Measurements from ENCODE around the gene TMEM63C. TPM values are rescaled to one million over a fixed set of nuclear protein-coding genes. Genes with fewer than 3 reads are reported as not detected.

TMEM63C gene
- total RNA-seq, 2 donors from 2014 or later = 1.1 to 1.6 TPM

- H3K4me3 ChIP-seq (ENCODE audit: low read length) = no peak overlapping the region
- 80 to 86% methylated on average over 2 to 4 of the region's 4 CpGs for WGBS, 2 experiments (ENCODE audit: insufficient coverage in 1 of 2, insufficient read length in 1 of 2)
- DNase-seq = no peak
- no peak overlapping the region for H3K27ac ChIP-seq (ENCODE audit: low read depth, low read length)
- H3K9ac ChIP-seq (ENCODE audit: extremely low read depth, low read length, poor library complexity, severe bottlenecking) = no peak overlapping the region
- TF ChIP-seq CTCF (conservative IDR thresholded peaks at IDR 0.05) = no peak
- peaks cover 9% of the 10 kb centered on the region for H3K4me1 ChIP-seq (ENCODE audit: control insufficient read depth, insufficient read depth, low read length)
- Mint-ChIP-seq H3K36me3 (ENCODE audit: low read depth) (no peaks in the 10 kb centered on the region), H3K9me3 (no peaks in the 10 kb centered on the region), H3K4me3 (no peak overlapping the region), H3K4me1 (peaks cover 25% of the 10 kb centered on the region), H3K27ac (no peak overlapping the region), H3K27me3 (ENCODE audit: insufficient read depth) (peaks cover 20% of the 10 kb centered on the region)
- H3K36me3 ChIP-seq (ENCODE audit: control insufficient read depth, insufficient read depth, low read length) = no peaks in the 10 kb centered on the region
- H3K27me3 ChIP-seq (ENCODE audit: control insufficient read depth, insufficient read depth, low read length, poor library complexity, severe bottlenecking) = peaks cover 3% of the 10 kb centered on the region
- H3K9me3 ChIP-seq (ENCODE audit: control insufficient read depth, low read length) = no peaks in the 10 kb centered on the region
These were observed 24.0 kb downstream of the TMEM63C start for GRCh38 chr14:77205566-77205965.

GRCh38 chr14:77206261-77206824 lies 24.7 kb downstream of the TMEM63C start:
- no peak overlapping the region for H3K4me3 ChIP-seq (ENCODE audit: low read length)
- H3K4me1 ChIP-seq (ENCODE audit: control insufficient read depth, insufficient read depth, low read length) = peaks cover 9% of the 10 kb centered on the region
- peaks cover 10% of the 10 kb centered on the region for H3K27me3 ChIP-seq (ENCODE audit: control insufficient read depth, insufficient read depth, low read length, poor library complexity, severe bottlenecking)
- no peak overlapping the region for H3K4me3 Mint-ChIP-seq
- H3K36me3 Mint-ChIP-seq (ENCODE audit: low read depth) = no peaks in the 10 kb centered on the region
- H3K9me3 ChIP-seq (ENCODE audit: control insufficient read depth, low read length) = no peaks in the 10 kb centered on the region
- no peak for DNase-seq
- no peak overlapping the region for H3K27ac Mint-ChIP-seq
- 83 to 89% methylated on average over 1 to 2 of the region's 2 CpGs for WGBS, 2 experiments (ENCODE audit: insufficient coverage in 1 of 2, insufficient read length in 1 of 2)
- peaks cover 17% of the 10 kb centered on the region for H3K27me3 Mint-ChIP-seq (ENCODE audit: insufficient read depth)
- H3K9ac ChIP-seq (ENCODE audit: extremely low read depth, low read length, poor library complexity, severe bottlenecking) = no peak overlapping the region
- TF ChIP-seq CTCF (conservative IDR thresholded peaks at IDR 0.05) = no peak
- H3K4me1 Mint-ChIP-seq = peaks cover 25% of the 10 kb centered on the region
- no peaks in the 10 kb centered on the region for H3K36me3 ChIP-seq (ENCODE audit: control insufficient read depth, insufficient read depth, low read length)
- H3K9me3 Mint-ChIP-seq = no peaks in the 10 kb centered on the region
- H3K27ac ChIP-seq (ENCODE audit: low read depth, low read length) = no peak overlapping the region

GRCh38 chr14:77206877-77207389 lies 25.3 kb downstream of the TMEM63C start:
- H3K36me3 ChIP-seq (ENCODE audit: control insufficient read depth, insufficient read depth, low read length) = no peaks in the 10 kb centered on the region
- peaks cover 18% of the 10 kb centered on the region for H3K27me3 Mint-ChIP-seq (ENCODE audit: insufficient read depth)
- H3K27ac Mint-ChIP-seq = no peak overlapping the region
- no peak overlapping the region for H3K27ac ChIP-seq (ENCODE audit: low read depth, low read length)
- peak; percentile 67 for TF ChIP-seq CTCF (conservative IDR thresholded peaks at IDR 0.05)
- H3K9me3 ChIP-seq (ENCODE audit: control insufficient read depth, low read length) = no peaks in the 10 kb centered on the region
- no peak overlapping the region for H3K4me3 ChIP-seq (ENCODE audit: low read length)
- peaks cover 9% of the 10 kb centered on the region for H3K4me1 ChIP-seq (ENCODE audit: control insufficient read depth, insufficient read depth, low read length)
- no peak overlapping the region for H3K4me3 Mint-ChIP-seq
- H3K9me3 Mint-ChIP-seq = no peaks in the 10 kb centered on the region
- DNase-seq = peak; percentile 82
- H3K4me1 Mint-ChIP-seq = peaks cover 25% of the 10 kb centered on the region
- H3K9ac ChIP-seq (ENCODE audit: extremely low read depth, low read length, poor library complexity, severe bottlenecking) = no peak overlapping the region
- WGBS, 2 experiments (ENCODE audit: insufficient coverage in 1 of 2, insufficient read length in 1 of 2) = 50 to 53% methylated on average over 1 of the region's 2 CpGs
- peaks cover 12% of the 10 kb centered on the region for H3K27me3 ChIP-seq (ENCODE audit: control insufficient read depth, insufficient read depth, low read length, poor library complexity, severe bottlenecking)
- no peaks in the 10 kb centered on the region for H3K36me3 Mint-ChIP-seq (ENCODE audit: low read depth)

Data from endodermal cell (in vitro differentiated cells).